ENCODE data around the gene TNFRSF9. TPM values are rescaled to one million over a fixed set of nuclear protein-coding genes. Genes with fewer than 3 reads are reported as not detected.

TNFRSF9 gene
- polyA plus RNA-seq, 1 of the 3 experiments (the other 2 are of a cell fraction): 2.9 TPM

DNA sequence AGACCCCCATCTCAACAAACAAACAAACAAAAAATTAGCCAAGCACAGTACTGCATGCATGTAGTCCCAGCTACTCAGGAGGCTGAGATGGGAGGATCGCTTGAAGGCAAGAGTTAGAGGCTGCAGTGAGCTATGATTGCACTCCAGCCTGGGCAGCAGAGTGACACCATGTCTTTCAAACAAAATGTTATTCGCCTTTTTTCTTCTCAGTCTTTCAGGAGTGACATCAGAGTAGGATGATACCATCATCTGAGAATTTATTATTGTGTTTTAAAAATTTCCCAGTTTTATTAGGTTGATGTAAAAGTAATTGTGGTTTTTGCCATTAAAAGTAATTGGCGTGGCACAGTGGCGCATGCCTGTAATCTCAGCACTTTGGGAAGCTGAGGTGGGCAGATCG is 31.6 kb upstream of the TNFRSF9 start:
- ChIA-PET CTCF (interaction anchor here (0.7 to 6.0 kb wide), 4 partner anchors 12 to 342 kb away, joined by 3 to 74 read pairs (median 16); no protein-coding TSS in a partner anchor), POLR2A (no interaction called here)
- Histone ChIP-seq H3K9ac (no peak overlapping the region), H3K9me2 (no peaks in the 10 kb centered on the region), H3K4me1 (ENCODE audit: control insufficient read depth in 1 of 2, insufficient read depth in 2 of 2, low read depth in 1 of 2, low read length in 1 of 2) (no peaks in the 10 kb centered on the region), H4K20me1 (ENCODE audit: insufficient read depth) (peaks cover 7% of the 10 kb centered on the region; the same call in 1 of the 2 replicates), H2AFZ (ENCODE audit: low read depth) (no peak overlapping the region), H3K27ac (ENCODE audit: low read depth in 2 of 2, low read length in 1 of 2) (no peak overlapping the region), H3K4me3 (ENCODE audit: low read depth in 2 of 2, low read length in 1 of 2) (no peak overlapping the region), H3K27me3 (ENCODE audit: insufficient read depth) (no peaks in the 10 kb centered on the region), H3K79me2 (ENCODE audit: insufficient read depth) (peaks cover 40% of the 10 kb centered on the region), H3K36me3 (replicated peaks in 1 of 2; ENCODE audit: control insufficient read depth in 1 of 2, insufficient read depth in 2 of 2, low read length in 1 of 2) (peaks cover 39 to 41% of the 10 kb centered on the region in 2 experiments), H3K4me2 (no peak overlapping the region), H3F3A (replicated peaks; ENCODE audit: insufficient read depth) (peaks cover 11% of the 10 kb centered on the region), H3K9me3 (no peaks in the 10 kb centered on the region)
- TF ChIP-seq SIN3A (IDR thresholded peaks at IDR 0.05; ENCODE audit: borderline replicate concordance, low read depth, low read length) (no peak), EZH2phosphoT487 (IDR thresholded peaks at IDR 0.05; ENCODE audit: borderline replicate concordance, low read depth) (no peak)
- TF ChIP-seq, protein P1, sequence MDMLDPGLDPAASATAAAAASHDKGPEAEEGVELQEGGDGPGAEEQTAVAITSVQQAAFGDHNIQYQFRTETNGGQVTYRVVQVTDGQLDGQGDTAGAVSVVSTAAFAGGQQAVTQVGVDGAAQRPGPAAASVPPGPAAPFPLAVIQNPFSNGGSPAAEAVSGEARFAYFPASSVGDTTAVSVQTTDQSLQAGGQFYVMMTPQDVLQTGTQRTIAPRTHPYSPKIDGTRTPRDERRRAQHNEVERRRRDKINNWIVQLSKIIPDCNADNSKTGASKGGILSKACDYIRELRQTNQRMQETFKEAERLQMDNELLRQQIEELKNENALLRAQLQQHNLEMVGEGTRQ (IDR thresholded peaks at IDR 0.05; ENCODE audit: borderline replicate concordance, low read depth, low read length): no peak
- TF ChIP-seq, protein P2, sequence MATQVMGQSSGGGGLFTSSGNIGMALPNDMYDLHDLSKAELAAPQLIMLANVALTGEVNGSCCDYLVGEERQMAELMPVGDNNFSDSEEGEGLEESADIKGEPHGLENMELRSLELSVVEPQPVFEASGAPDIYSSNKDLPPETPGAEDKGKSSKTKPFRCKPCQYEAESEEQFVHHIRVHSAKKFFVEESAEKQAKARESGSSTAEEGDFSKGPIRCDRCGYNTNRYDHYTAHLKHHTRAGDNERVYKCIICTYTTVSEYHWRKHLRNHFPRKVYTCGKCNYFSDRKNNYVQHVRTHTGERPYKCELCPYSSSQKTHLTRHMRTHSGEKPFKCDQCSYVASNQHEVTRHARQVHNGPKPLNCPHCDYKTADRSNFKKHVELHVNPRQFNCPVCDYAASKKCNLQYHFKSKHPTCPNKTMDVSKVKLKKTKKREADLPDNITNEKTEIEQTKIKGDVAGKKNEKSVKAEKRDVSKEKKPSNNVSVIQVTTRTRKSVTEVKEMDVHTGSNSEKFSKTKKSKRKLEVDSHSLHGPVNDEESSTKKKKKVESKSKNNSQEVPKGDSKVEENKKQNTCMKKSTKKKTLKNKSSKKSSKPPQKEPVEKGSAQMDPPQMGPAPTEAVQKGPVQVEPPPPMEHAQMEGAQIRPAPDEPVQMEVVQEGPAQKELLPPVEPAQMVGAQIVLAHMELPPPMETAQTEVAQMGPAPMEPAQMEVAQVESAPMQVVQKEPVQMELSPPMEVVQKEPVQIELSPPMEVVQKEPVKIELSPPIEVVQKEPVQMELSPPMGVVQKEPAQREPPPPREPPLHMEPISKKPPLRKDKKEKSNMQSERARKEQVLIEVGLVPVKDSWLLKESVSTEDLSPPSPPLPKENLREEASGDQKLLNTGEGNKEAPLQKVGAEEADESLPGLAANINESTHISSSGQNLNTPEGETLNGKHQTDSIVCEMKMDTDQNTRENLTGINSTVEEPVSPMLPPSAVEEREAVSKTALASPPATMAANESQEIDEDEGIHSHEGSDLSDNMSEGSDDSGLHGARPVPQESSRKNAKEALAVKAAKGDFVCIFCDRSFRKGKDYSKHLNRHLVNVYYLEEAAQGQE (IDR thresholded peaks at IDR 0.05; ENCODE audit: low read depth, low read length): no peak
- no peak for DNase-seq
- 95% methylated on average over 5 of the region's 5 CpGs for WGBS (ENCODE audit: low lambda C conversion rate)

DNA sequence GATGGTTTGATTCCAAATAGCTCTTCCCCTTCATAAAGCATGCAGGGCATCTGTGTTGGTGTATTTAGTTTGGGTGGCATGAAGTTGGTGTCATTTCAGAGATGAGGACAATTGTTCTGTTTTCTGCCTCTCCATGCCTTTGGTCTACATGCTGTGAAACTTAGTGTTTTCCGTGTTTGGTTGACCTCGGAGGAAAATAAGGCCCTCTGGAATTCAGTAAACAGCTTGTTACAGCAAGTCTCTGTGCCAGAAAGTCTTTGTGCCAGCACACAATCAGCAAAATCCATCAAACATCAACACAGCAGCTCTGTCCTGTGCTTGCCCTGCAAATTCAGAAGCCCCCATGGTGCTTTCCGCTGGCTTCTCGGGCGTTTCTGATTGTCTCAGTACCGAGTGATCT is 30.4 kb upstream of the TNFRSF9 start:
- peaks cover 44 to 52% of the 10 kb centered on the region in 2 experiments for H3K36me3 ChIP-seq (replicated peaks in 1 of 2; ENCODE audit: control insufficient read depth in 1 of 2, insufficient read depth in 2 of 2, low read length in 1 of 2)
- no peaks in the 10 kb centered on the region for H3K27me3 ChIP-seq (ENCODE audit: insufficient read depth)
- ChIA-PET CTCF (interaction anchor here (1.9 kb wide), 1 partner anchor 44 kb away, joined by 10 read pairs; no protein-coding TSS in a partner anchor), POLR2A (no interaction called here)
- no peaks in the 10 kb centered on the region for H3K4me1 ChIP-seq (ENCODE audit: control insufficient read depth in 1 of 2, insufficient read depth in 2 of 2, low read depth in 1 of 2, low read length in 1 of 2)
- no peak overlapping the region for H3K9ac ChIP-seq
- WGBS (ENCODE audit: low lambda C conversion rate): 93% methylated on average over 6 of the region's 6 CpGs
- no peak overlapping the region for H3K4me2 ChIP-seq
- H3K27ac ChIP-seq (ENCODE audit: low read depth in 2 of 2, low read length in 1 of 2): no peak overlapping the region
- no peak overlapping the region for H3K4me3 ChIP-seq (ENCODE audit: low read depth in 2 of 2, low read length in 1 of 2)
- no peak overlapping the region for H2AFZ ChIP-seq (ENCODE audit: low read depth)
- H3K9me3 ChIP-seq: no peaks in the 10 kb centered on the region
- no peak for TF ChIP-seq SIN3A (IDR thresholded peaks at IDR 0.05; ENCODE audit: borderline replicate concordance, low read depth, low read length)
- no peak for TF ChIP-seq JUND (IDR thresholded peaks at IDR 0.05)
- peaks cover 10% of the 10 kb centered on the region; the same call in 1 of the 2 replicates for H4K20me1 ChIP-seq (ENCODE audit: insufficient read depth)
- peaks cover 48% of the 10 kb centered on the region for H3K79me2 ChIP-seq (ENCODE audit: insufficient read depth)
- no peaks in the 10 kb centered on the region for H3K9me2 ChIP-seq
- H3F3A ChIP-seq (replicated peaks; ENCODE audit: insufficient read depth): peaks cover 11% of the 10 kb centered on the region
- DNase-seq: no peak
